ENCODE results near the gene WDR18. TPM values are rescaled to one million over a fixed set of nuclear protein-coding genes. Genes with fewer than 3 reads are reported as not detected.

The WDR18 gene
- polyA plus RNA-seq, 10 donors, result 17.6 to 43.3 (median 24.5) TPM

- no peak for DNase-seq
Observed at GRCh38 chr19:962683-963400, 21.3 kb upstream of the WDR18 start.

DNA sequence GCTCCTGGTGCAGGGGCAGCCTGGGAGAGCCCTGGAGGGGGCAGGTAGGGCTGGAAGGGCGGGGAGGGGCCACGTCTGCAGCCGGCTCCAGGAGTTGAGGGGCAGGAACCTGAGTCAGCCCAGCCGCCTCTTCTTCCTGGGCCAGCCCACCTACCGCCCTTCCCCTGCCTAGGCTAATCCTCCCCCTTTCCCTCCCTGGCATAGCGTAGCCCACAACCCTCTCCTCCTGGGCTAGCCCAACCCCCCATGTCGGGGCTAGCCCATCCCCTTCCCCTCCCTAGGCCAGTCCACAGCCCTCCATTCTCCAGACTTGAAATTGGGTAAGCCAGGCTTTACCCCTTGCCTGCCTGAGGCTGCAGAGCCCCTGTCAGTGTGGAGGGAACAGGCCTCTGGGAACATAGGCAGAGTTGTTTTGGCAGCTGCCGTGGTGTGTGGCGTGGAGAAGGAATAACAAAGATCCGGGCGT lies 20.6 kb upstream of the WDR18 start:
- DNase-seq, result no peak

DNA sequence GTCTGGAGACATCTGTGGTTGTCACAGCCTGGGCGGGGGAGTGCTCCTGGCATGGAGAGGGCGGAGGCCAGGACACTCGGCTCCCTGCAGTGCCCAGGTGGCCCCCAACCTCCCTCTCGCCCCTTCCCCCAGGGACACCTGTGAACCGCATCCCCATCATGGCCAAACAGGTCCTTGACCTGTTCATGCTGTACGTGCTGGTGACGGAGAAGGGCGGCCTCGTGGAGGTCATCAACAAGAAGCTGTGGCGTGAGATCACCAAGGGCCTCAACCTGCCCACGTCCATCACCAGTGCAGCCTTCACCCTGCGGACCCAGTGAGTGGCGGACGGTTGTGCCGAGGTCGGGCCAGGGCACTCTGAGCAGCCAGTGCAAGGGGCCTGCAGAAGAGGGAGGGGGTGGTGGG lies 20.0 kb upstream of the WDR18 start:
- no peak for DNase-seq

DNA sequence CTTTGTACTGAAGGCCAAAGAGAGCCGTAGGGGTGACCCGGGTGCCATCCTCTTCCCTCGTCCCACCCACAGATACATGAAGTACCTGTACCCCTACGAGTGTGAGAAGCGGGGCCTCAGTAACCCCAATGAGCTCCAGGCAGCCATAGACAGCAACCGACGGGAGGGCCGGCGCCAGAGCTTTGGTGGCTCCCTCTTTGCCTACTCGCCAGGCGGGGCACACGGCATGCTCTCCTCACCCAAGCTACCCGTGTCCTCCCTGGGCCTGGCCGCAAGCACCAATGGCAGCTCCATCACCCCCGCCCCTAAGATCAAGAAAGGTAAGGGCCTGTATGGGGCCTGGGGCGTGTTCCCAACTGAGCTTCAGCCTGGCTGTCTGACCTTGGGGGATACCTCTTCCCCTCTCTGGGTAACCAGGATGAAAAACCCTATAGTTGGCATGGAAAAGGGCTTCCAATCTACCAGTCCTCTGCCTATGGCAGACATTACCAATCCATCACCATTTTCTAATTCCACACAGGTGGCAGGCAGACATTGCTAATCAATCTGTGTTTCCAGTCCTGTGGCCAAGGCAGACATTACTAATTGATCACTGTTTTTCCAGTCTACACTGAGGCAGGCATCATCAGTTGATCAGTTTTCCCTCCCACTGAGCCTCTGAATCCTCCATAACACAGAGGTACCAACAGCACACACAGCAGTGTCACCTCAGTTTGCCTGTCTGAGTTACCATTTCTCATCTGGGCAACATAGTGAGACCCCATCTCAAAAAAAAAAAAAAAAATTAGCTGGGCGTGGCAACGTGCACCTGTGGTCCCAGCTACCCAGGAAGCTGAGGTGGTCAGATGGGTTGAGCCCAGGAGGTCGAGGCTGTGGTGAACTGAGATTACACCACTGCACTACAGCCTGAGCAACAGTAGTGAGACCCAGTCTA lies 19.1 kb upstream of the WDR18 start:
- DNase-seq, result no peak

GRCh38 chr19:966485-967088 lies 17.6 kb upstream of the WDR18 start:
- no peak for DNase-seq

DNA sequence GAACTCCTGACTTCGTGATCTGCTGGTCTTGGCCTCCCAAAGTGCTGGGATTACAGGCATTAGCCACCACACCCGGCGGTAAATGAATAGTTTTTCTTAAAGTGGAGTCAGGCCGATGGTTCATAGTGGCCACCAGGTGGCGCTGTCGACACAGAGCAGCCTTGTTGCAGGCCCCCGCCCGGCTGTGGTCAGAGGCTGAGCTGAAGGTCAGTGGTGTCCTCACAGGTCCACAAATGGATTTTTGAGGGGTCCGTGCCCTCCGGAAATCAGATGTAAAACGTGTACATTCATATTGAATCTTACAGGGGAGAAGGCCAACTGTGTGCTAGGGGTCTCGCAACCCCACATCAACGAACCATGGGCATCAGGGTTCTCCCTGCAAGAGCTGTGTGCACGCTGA lies 13.4 kb upstream of the WDR18 start:
- DNase-seq, result no peak

- no peak for DNase-seq
Observed at GRCh38 chr19:971795-972194, 12.3 kb upstream of the WDR18 start.

DNA sequence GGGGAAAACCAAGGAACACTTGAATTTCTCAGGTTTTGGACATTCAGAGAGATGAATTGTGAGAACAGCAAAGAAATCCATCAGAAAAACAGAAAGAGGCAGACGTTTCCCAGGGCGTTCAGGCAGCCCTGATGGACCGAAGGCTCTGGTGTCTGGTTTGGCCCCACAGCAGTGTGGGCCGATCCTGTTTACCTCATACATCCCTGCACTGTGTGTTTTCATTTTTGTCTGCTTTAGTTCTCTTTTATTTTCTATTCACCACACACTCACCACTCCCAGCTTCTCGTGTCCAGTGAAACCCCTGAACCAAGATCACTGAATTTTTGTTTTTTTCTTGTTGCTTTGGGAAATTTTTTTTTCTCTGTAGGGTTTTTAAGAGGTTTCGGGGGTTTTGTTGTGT lies 11.9 kb upstream of the WDR18 start:
- DNase-seq, result no peak

- DNase-seq, result no peak
Observed at GRCh38 chr19:973726-974563, 10.2 kb upstream of the WDR18 start.

- DNase-seq, result no peak
Observed at GRCh38 chr19:974564-975257, 9.4 kb upstream of the WDR18 start.

DNA sequence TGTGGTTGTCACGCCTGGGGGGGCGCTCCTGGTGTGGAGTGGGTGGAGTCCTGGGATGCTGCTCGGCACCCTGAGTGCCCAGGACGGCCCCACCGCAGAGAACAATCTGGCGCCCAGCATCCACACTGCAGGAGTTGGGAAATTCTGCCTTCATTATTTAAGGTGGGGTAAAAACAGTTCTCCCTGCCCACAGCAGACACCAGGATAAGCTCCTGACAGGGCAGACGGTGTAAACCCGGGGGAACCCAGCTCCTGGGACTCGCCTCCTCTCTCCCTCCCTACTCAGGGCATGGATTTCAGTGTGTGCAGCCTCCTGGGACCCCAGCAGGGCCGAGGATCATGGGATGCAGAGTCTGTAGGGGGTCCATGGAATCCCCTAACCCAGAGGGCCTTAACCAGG lies 7.7 kb upstream of the WDR18 start:
- no peak for DNase-seq

DNA sequence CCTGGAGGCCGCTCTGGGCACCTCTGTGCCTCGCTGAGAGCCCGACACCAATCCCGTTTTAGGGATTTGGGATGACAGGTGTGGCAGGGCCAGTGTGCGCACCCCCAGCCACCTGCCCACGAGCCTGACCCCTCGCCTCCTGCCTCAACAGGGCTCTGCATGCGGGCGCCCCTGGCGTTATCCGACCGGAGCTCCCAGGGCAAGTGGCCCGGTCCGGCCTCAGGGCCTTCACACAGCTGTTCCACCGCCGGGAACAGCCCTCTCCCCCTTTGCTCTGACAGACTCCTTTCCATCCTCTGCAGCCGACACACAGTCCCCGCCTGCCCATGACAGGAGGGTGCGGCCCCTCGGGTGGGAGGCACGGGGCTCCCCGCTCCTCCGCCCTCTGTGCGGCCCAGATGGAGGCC lies 7.1 kb upstream of the WDR18 start:
- DNase-seq, result no peak

- DNase-seq, result no peak
Observed at GRCh38 chr19:979318-979741, 4.8 kb upstream of the WDR18 start.

DNA sequence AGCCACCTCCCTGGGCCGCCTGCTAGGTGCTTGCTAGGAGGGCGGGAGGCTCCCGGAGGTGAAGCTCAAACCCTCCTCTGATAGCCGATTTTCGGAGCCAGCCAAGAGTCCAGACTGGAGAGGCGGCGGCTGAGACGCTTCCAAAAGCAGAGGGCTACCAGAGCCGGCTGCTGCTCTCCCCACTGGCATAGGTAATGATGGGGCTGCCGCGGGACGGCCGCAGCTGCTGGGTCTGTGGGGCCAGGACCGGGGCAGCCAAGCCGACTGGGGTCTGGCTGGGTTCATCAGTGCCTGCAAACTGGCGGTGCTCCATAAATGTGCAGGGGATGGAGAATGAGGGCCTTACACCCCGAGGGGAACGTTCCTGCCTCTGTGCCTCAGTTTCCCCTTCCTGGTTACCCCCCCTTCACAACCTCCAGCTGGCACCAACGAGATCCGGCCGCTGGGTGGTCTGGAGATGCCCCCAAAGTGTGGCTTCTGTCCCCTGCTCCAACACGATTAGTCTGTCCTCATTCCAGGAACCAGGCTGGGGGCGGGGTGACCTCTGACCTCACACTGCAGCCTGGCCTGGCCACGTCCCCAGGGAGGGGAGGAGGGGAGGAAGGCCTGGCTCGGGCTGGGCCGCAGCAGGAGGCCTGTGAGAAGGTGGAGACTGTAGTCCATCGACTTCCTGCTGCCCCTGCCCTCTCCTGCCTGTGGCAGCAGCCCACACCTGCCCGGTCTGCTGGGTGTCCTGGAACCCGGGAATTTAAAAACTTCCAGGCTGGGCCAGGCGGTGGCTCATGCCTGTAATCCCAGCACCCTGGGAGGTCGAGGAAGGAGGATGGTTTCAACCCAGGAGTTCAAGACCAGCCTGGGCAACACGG lies 3.8 kb upstream of the WDR18 start:
- no peak for DNase-seq

DNA sequence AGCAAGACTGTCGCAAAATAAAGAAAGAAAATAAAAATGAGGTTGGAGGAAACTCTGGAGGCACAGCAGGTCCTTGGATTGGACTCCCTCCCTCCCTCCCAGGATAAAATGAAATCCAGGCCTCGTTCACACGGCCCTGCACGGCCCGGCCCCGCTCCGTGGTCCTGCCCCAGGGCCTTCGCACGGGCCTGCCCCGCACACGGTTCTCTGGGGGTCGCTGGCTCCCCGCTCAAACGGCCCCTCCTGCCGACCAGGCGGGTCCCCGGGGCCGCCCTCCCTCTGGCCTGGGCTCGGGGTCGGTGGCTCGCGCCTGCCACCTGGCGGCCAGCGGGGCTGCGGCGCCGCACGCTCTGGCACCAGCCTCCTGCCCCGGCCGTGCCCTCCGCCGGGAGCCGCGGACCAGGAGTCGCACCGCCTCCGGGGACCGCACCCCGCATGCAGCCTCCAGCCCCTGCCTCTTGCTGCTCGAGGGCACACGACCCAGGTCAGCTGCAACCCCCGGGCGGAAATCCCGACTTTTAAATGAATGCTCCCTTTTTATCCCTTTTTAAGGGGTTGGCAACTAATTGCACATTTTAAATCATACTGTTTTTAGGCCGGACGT lies 1.5 kb upstream of the WDR18 start:
- peak; percentile 51 to 89 (median 68) for DNase-seq

DNA sequence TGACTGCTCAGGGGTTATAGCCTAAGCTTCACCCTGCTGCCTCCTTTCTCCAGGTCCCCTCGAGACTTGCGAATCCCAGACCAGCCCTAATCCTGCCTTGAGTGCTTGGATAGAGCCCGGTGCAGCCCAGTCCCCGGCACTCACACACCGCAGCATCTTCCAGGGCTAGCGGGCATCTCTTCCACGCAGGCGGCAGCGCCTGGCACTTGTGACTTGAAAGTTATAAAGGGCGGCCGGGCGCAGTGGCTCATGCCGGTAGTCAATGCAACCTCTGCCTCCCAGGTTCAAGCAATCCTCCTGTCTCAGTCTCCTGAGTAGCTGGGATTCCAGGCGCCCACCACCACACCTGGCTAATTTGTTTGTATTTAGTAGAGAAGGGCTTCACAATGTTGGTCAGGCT lies 1.9 kb downstream of the WDR18 start:
- DNase-seq, result no peak

DNA sequence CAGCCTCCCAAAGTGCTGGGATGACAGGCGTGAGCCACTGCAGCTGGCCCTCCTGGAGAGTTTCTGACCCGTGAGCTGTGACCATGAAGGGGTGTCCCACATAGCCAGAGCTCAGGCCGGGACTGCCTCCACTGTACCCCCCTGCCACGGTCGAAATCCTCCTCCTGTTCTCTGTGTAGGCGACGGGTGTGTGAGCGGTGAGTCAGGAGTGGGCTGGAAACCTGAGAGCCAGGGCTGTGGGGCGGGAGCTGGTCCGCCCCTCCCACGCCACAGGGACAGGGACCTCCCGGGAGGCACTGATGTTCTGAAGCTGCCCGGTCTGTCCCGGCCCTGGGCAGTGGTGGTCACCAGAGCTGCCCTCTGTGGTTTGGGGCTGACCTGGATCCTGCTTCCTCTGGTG lies 3.9 kb downstream of the WDR18 start:
- DNase-seq, result no peak

DNA sequence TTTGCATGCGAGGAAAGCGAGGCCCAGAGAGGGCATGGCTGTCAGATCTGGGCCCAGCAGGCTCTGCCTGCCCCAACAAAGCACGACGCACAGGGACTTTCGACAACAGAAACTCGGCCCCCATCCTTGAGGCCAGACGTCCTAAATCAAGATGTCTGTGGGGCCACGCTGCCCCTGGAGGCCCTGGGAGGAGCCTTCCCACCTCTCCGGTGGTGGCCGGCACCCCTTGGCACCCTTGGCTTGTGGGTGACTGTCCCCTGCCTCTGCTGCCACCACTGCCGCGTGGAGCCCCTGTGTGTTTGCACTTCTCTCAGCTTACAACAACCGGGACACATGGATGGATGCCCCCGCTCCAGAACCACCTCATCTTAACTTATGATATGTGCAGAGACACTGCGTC lies 4.4 kb downstream of the WDR18 start:
- no peak for DNase-seq

GRCh38 chr19:989381-990081 lies 5.4 kb downstream of the WDR18 start:
- no peak for DNase-seq
